Large intestine (tissue), 3 donors: ENCODE results near the gene CTSD. TPM values are rescaled to one million over a fixed set of nuclear protein-coding genes. Genes with fewer than 3 reads are reported as not detected.

Experiments used
- DNase-seq, 2 donors: peaks; one replicate each; pipeline versions ENCODE4 v3.0.0 to v3.0.0-alpha.2; 2013
- H3K27ac ChIP-seq: one replicate; pipeline ENCODE4 v1.5.1; 2013; ENCODE audit warnings: low read length
- H3K27me3 ChIP-seq: 2 replicates; pipeline ENCODE4 v1.6.1; 2013; ENCODE audit warnings: low read length; ENCODE audit not compliant: control insufficient read depth, insufficient read depth
- H3K36me3 ChIP-seq: 2 replicates; pipeline ENCODE4 v1.6.1; 2013; ENCODE audit warnings: low read length; ENCODE audit not compliant: control insufficient read depth, insufficient read depth
- H3K4me1 ChIP-seq: one replicate; pipeline ENCODE4 v1.6.1; 2013; ENCODE audit warnings: low read length; ENCODE audit not compliant: control insufficient read depth, insufficient read depth
- H3K4me3 ChIP-seq: one replicate; pipeline ENCODE4 v1.5.1; 2013; ENCODE audit warnings: low read length
- H3K9me3 ChIP-seq: one replicate; pipeline ENCODE4 v1.6.1; 2013; ENCODE audit warnings: mild to moderate bottlenecking, low read depth, low read length, moderate library complexity; ENCODE audit not compliant: control insufficient read depth
- WGBS: methylation state at CpG from one replicate; pipeline ENCODE4 v1.1.5; 2013; ENCODE audit warnings: low lambda C conversion rate; ENCODE audit not compliant: insufficient coverage; 5-methylcytosine and 5-hydroxymethylcytosine counted together
- polyA plus RNA-seq: library from polyadenylated mRNA; unstranded; fragments of 120-200 nt; gene quantifications from one replicate; pipeline ENCODE4 v1.2.1, GENCODE V29; 2013

The CTSD gene
- polyA plus RNA-seq, 1 donor: 341 TPM

GRCh38 chr11:1727861-1728260 lies 35.9 kb downstream of the CTSD start:
- no peak overlapping the region for H3K27ac ChIP-seq
- H3K36me3 ChIP-seq: no peaks in the 10 kb centered on the region
- no peaks in the 10 kb centered on the region for H3K4me1 ChIP-seq
- H3K9me3 ChIP-seq: no peaks in the 10 kb centered on the region
- 100% methylated on average over 1 of the region's 9 CpGs for WGBS
- peaks cover 28% of the 10 kb centered on the region for H3K27me3 ChIP-seq
- no peak overlapping the region for H3K4me3 ChIP-seq
- no peak for DNase-seq

DNA sequence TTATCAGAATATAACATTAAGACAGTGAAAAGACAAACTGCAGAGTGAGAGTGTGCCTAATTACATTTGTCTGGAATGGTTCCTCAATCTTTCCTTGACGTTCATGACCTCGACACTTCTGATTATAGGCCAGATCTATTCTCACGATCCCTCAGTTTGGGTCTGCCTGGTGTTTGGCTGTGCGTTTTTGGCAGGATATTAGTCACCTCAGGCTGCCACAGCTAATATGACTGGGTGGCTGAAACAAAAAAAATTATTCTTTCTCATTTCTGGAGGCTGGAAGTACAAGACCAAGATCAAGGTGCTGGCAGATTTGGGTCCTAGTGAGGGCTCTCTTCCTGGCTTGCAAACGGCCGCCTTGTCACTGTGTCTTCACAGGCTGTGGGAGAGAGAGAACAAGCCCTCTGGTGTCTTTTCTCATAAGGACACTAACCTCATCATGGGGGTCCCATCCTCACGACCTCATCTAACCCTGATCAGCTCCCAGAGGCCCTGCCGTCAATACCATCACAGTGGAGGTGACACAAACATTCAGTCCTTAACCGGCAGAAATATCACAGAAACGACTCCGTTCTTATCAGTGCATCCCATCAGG lies 36.5 kb downstream of the CTSD start:
- no peak overlapping the region for H3K4me3 ChIP-seq
- 80% methylated on average over 2 of the region's 11 CpGs for WGBS
- no peaks in the 10 kb centered on the region for H3K4me1 ChIP-seq
- DNase-seq: no peak
- H3K27me3 ChIP-seq: peaks cover 23% of the 10 kb centered on the region
- no peaks in the 10 kb centered on the region for H3K9me3 ChIP-seq
- H3K27ac ChIP-seq: no peak overlapping the region
- H3K36me3 ChIP-seq: no peaks in the 10 kb centered on the region

DNA sequence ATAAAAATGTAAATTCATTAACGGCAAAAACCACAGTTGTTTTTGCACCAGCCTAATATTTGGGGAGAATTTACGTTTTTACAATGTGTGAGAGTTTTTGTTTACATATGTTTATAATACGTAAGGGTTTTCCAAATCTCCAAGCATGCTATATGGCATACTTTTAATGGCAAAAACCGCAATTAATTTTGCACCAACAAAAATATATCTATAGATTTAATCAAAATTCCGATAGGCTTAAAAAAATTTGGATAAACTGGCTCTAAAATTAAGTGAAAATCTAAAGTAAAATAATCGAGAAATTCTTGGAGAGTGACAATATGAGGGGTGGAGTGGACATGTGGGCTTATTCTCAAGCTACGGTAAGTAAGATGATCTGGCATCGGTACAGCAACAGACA lies 43.9 kb downstream of the CTSD start:
- H3K27me3 ChIP-seq: no peaks in the 10 kb centered on the region
- no peak for DNase-seq
- no peak overlapping the region for H3K27ac ChIP-seq
- H3K36me3 ChIP-seq: no peaks in the 10 kb centered on the region
- 79% methylated on average over 5 of the region's 8 CpGs for WGBS
- H3K9me3 ChIP-seq: no peaks in the 10 kb centered on the region
- H3K4me1 ChIP-seq: no peaks in the 10 kb centered on the region
- H3K4me3 ChIP-seq: no peak overlapping the region

GRCh38 chr11:1718326-1718725 lies 45.4 kb downstream of the CTSD start:
- Histone ChIP-seq H3K27me3 (no peaks in the 10 kb centered on the region), H3K4me3 (no peak overlapping the region), H3K36me3 (no peaks in the 10 kb centered on the region), H3K27ac (no peak overlapping the region), H3K9me3 (no peaks in the 10 kb centered on the region), H3K4me1 (no peaks in the 10 kb centered on the region)
- 77% methylated on average over 3 of the region's 15 CpGs for WGBS
- DNase-seq: no peak

GRCh38 chr11:1717745-1718144 lies 46.0 kb downstream of the CTSD start:
- H3K4me3 ChIP-seq: no peak overlapping the region
- 80% methylated on average over 1 of the region's 8 CpGs for WGBS
- H3K4me1 ChIP-seq: no peaks in the 10 kb centered on the region
- no peaks in the 10 kb centered on the region for H3K9me3 ChIP-seq
- DNase-seq: no peak
- no peaks in the 10 kb centered on the region for H3K27me3 ChIP-seq
- no peak overlapping the region for H3K27ac ChIP-seq
- no peaks in the 10 kb centered on the region for H3K36me3 ChIP-seq

DNA sequence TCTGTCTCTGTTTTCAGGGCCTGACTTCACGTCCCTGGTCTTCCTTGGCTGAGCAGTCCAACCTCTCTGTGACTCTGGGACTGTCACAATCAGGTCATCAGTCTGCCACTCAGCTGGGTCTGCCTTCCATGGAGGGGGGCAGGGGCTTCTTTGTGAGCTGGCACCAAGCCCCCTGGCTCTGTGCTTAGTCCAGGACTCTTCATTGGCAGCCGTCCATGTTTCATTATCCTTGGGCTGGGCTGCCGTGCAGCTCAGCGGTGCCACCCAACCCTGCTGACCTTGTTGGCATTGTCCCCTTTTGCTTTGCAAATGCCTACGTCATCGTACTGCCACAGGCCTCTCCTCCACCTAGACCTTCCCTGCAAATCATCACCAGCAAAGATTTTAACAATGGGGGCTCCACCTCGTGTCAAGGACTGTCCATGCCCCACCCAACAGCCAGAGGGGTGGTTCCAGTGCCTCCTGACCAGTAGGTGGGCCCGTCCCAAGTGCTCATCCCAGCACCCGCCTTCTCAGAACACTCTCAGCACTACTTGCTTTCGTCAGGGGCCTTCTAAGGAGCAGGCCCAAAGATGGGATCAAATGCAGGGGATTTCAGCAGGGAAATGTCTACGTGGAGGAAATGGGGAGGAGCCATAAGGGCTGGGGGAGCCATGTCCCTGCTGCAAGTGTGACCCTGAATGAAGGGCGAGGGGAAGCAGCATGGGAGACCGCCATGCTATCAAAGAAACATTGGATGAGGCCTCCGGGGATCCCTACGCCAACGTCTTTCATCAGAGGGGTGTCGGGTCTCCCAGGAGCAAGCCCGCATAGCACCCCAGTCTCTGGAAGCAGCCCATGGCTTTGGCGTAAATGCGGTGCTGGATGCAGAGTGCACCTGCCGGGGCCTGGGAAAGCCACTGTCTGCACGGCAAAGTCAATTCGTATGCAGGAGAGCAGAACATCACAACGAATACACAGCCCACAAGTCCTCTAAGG lies 48.5 kb downstream of the CTSD start:
- no peaks in the 10 kb centered on the region for H3K36me3 ChIP-seq
- WGBS: 80% methylated on average over 3 of the region's 24 CpGs
- no peak for DNase-seq
- H3K4me3 ChIP-seq: no peak overlapping the region
- no peaks in the 10 kb centered on the region for H3K9me3 ChIP-seq
- H3K27ac ChIP-seq: no peak overlapping the region
- H3K27me3 ChIP-seq: peaks cover 3% of the 10 kb centered on the region
- H3K4me1 ChIP-seq: no peaks in the 10 kb centered on the region

GRCh38 chr11:1708716-1709115 lies 55.0 kb downstream of the CTSD start:
- Histone ChIP-seq H3K36me3 (no peaks in the 10 kb centered on the region), H3K27ac (no peak overlapping the region), H3K27me3 (peaks cover 16% of the 10 kb centered on the region), H3K4me1 (no peaks in the 10 kb centered on the region), H3K9me3 (peaks cover 4% of the 10 kb centered on the region), H3K4me3 (no peak overlapping the region)
- no peak for DNase-seq
- 90% methylated on average over 2 of the region's 10 CpGs for WGBS

- DNase-seq: no peak
- H3K27me3 ChIP-seq: peaks cover 16% of the 10 kb centered on the region
- no peak overlapping the region for H3K4me3 ChIP-seq
- no peaks in the 10 kb centered on the region for H3K36me3 ChIP-seq
- H3K27ac ChIP-seq: no peak overlapping the region
- WGBS: no CpG with 5 or more reads among the region's 4 CpGs
- peaks cover 4% of the 10 kb centered on the region for H3K9me3 ChIP-seq
- H3K4me1 ChIP-seq: no peaks in the 10 kb centered on the region
Measured at GRCh38 chr11:1707751-1708150, 56.0 kb downstream of the CTSD start.

DNA sequence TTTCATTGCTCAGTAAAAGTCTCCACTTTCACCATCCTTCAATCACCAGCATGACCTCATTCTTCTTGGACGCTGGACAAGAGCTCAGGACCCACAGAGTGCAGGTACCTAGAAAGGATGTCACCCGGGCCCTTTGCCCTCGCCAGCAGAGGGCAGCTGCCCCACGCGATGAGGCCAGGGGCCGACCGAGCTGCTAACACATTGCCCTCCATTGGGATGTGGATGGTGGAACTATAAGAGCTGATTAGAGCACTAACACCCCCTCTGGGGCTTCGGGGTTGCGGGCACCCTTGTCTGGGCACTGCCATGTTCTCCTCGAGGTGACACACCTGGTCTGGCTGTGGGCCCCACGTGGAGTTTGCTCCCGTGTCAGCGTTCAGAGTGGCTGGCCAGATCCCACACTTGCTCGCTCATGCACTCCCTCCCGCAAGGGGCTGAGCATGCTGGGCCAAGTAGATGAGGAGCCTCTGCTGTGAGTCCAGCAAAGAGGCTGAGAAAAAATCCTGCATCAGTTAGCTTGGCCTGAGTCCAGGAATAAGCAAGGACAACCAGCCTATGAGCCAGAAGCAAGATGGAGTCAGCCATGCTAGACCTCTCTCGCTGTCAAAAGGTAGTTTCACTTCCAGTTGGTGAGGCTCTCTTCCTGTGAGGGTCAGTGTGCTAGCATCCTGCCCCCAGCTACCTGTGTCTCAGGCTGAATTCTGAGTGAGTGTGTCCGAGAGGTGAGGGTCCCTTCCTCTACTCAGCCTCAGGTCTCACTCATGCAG lies 56.9 kb downstream of the CTSD start:
- no peaks in the 10 kb centered on the region for H3K36me3 ChIP-seq
- DNase-seq: no peak
- WGBS: no CpG with 5 or more reads among the region's 17 CpGs

More for the DNA sequence above, 56.9 kb downstream of the CTSD start:
- Histone ChIP-seq H3K4me1 (no peaks in the 10 kb centered on the region), H3K27ac (no peak overlapping the region), H3K27me3 (peaks cover 16% of the 10 kb centered on the region), H3K9me3 (peaks cover 4% of the 10 kb centered on the region), H3K4me3 (no peak overlapping the region)
